Thymus (tissue), 11 donors: ENCODE results near the gene ITGB8. TPM values are rescaled to one million over a fixed set of nuclear protein-coding genes. Genes with fewer than 3 reads are reported as not detected.
A peak's percentile ranks its signal among the peaks of the same experiment; 100 is the strongest.

Experiments
- DNase-seq, 9 donors: peaks; one replicate each; pipeline ENCODE4 v3.0.0-alpha.2; 2013; ENCODE audit warnings: low spot score in 9 of 9, low read depth in 6 of 9, missing footprints in 1 of 9
- H3K27ac ChIP-seq, 2 donors: one replicate each; pipeline ENCODE4 v1.5.1; 2013; ENCODE audit warnings: control low read depth in 1 of 2, low read depth in 1 of 2, low read length in 1 of 2, mild to moderate bottlenecking in 1 of 2, moderate library complexity in 1 of 2
- H3K27me3 ChIP-seq, 2 donors: one replicate each; pipeline ENCODE4 v1.5.1; 2013; ENCODE audit warnings: low read length in 1 of 2; ENCODE audit not compliant: control insufficient read depth in 2 of 2, insufficient read depth in 1 of 2
- H3K36me3 ChIP-seq, 2 donors: one replicate each; pipeline ENCODE4 v1.5.1; 2013; ENCODE audit warnings: low read length in 1 of 2, mild to moderate bottlenecking in 1 of 2, moderate library complexity in 1 of 2; ENCODE audit not compliant: control insufficient read depth in 2 of 2, insufficient read depth in 2 of 2
- H3K4me1 ChIP-seq, 2 donors: one replicate each; pipeline ENCODE4 v1.5.1; 2013; ENCODE audit warnings: low read length in 2 of 2; ENCODE audit not compliant: control insufficient read depth in 2 of 2, insufficient read depth in 2 of 2
- H3K4me3 ChIP-seq, 2 donors: one replicate each; pipeline ENCODE4 v1.5.1; 2013; ENCODE audit warnings: low read length in 2 of 2, control low read depth in 1 of 2, mild to moderate bottlenecking in 1 of 2
- H3K9me3 ChIP-seq, 2 donors: one replicate each; pipeline ENCODE4 v1.5.1; 2013; ENCODE audit warnings: low read length in 1 of 2, mild to moderate bottlenecking in 1 of 2; ENCODE audit not compliant: control insufficient read depth in 2 of 2, insufficient read depth in 1 of 2
- WGBS: extraction: QIAGEN DNeasy Blood & Tissue Kit; methylation state at CpG from one replicate; pipeline ENCODE4 v1.1.7; 2013; 5-methylcytosine and 5-hydroxymethylcytosine counted together
- polyA plus RNA-seq: library from polyadenylated mRNA; stranded (reverse); fragments of 200-250 nt; gene quantifications from one replicate; pipeline ENCODE4 v1.2.3, GENCODE V29; 2013
- total RNA-seq: library from RNA; stranded (reverse); fragments of 120-200 nt; gene quantifications from one replicate; pipeline ENCODE4 v1.2.4, GENCODE V29; 2013
- donor health status: healthy.

The ITGB8 gene
- total and polyA plus RNA-seq, 2 donors: 2.3 to 2.6 TPM

DNA sequence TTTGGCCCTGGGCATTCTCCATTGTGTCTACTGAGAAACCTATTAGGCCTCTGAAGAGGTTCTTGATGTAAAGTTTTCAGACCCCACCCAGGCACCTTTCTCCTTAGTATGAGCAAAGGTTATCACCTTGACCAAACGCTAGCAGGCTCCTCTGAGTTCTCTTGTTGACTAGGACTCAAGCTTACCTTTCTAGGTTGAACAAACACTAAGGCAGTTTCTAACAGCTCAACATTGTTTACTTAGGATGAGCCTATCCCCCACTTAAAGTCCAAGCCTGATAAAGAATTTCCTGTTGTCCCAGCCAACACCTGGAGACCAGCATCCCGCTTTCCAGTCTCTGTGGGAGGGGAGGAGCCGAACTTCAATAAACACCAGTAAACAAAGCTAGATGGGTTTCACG lies 26.3 kb upstream of the ITGB8 start:
- H3K36me3 ChIP-seq: no peaks in the 10 kb centered on the region
- no peak overlapping the region for H3K27ac ChIP-seq
- no peak overlapping the region for H3K4me3 ChIP-seq
- no peak for DNase-seq
- no peaks in the 10 kb centered on the region for H3K4me1 ChIP-seq
- no peaks in the 10 kb centered on the region for H3K9me3 ChIP-seq
- 97% methylated on average over 4 of the region's 4 CpGs for WGBS
- H3K27me3 ChIP-seq: no peaks in the 10 kb centered on the region

GRCh38 chr7:20305726-20306125 lies 25.0 kb upstream of the ITGB8 start:
- no peak overlapping the region for H3K27ac ChIP-seq
- WGBS: 90% methylated on average over 1 of the region's 1 CpG
- H3K27me3 ChIP-seq: no peaks in the 10 kb centered on the region
- no peak overlapping the region for H3K4me3 ChIP-seq
- no peak for DNase-seq
- H3K4me1 ChIP-seq: no peaks in the 10 kb centered on the region
- no peaks in the 10 kb centered on the region for H3K9me3 ChIP-seq
- no peaks in the 10 kb centered on the region for H3K36me3 ChIP-seq

DNA sequence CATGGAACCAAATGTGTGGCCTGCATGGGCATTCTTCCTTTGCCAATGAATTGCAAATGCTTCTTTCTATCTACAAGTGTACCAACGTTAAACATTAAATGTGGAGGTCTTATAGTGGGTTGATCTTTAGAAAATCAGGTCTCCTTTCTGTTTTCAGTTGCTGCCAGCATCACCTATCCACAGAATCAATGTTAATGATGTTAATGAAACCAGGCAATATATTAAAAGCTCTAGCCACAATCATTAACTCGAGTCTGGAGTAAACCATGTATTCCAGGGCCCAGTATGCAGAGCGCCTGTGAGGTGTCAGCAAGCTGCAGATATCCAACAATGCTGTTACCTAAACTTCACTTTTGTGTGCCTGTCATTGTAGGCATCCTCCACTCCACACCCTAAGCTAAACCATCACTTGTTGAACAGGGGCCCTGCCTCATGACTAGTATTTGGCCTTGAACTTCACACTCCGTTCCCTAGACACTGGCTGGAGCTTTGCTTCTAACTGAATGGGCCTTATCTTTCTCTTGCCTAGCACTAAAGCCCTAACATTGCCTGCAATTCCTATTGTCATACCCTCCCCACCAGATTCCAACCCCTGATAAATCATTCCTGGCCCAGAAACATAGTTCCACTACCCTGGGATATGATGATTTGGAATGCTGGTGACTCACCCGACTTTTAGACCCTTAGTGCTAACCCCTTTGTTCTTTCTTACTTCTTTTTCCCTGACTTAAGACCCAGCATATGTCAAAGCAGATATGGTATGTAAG lies 24.3 kb upstream of the ITGB8 start:
- DNase-seq: no peak
- Histone ChIP-seq H3K36me3 (no peaks in the 10 kb centered on the region), H3K4me1 (no peaks in the 10 kb centered on the region), H3K9me3 (no peaks in the 10 kb centered on the region), H3K4me3 (no peak overlapping the region), H3K27ac (no peak overlapping the region), H3K27me3 (no peaks in the 10 kb centered on the region)
- WGBS: 98% methylated on average over 5 of the region's 5 CpGs

DNA sequence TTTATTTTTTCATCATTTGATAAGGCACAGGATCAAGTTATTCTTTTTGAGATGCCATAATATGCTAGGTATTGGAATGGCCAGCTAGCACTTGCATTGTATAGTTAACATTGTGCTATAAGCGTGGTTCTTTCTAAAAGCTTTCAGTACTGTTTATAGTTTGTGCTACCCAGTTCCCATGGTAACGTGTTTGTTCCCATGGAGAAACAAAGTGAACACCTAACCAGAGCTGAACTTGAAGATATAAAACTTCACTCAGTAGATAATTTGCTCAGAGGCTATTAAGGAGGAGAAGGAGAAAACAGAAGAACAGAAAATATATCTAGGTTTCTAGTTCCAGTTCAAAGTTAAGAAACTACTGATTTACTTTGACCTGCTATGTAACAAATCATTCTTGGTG lies 23.6 kb upstream of the ITGB8 start:
- H3K9me3 ChIP-seq: no peaks in the 10 kb centered on the region
- H3K4me3 ChIP-seq: no peak overlapping the region
- peak in 1 of 9 donors; percentile 32 for DNase-seq
- WGBS: 92% methylated on average over 2 of the region's 2 CpGs
- no peak overlapping the region for H3K27ac ChIP-seq
- no peaks in the 10 kb centered on the region for H3K36me3 ChIP-seq
- no peaks in the 10 kb centered on the region for H3K27me3 ChIP-seq
- H3K4me1 ChIP-seq: no peaks in the 10 kb centered on the region

DNA sequence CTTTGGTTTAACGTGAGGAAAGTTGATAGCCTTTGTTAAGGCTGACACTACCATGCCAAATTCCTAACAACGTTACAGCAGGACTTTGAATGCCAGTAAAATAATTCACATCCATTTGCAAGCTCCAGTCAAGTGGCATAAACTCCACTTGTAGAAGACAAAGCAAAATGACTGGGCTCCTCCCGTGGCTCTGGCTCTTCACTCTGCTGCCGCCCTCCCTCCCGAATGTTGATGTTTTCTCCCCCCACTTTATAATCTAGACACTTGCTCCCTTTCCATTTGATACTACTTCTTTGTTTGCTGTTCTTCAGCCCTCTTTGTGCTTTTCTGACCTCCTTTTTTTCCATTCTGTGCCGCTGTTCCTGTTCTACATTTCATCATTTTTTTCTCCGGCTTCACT lies 22.8 kb upstream of the ITGB8 start:
- Histone ChIP-seq H3K27ac (no peak overlapping the region), H3K4me3 (no peak overlapping the region), H3K27me3 (no peaks in the 10 kb centered on the region), H3K4me1 (no peaks in the 10 kb centered on the region), H3K36me3 (no peaks in the 10 kb centered on the region), H3K9me3 (no peaks in the 10 kb centered on the region)
- WGBS: 97% methylated on average over 7 of the region's 7 CpGs
- no peak for DNase-seq

DNA sequence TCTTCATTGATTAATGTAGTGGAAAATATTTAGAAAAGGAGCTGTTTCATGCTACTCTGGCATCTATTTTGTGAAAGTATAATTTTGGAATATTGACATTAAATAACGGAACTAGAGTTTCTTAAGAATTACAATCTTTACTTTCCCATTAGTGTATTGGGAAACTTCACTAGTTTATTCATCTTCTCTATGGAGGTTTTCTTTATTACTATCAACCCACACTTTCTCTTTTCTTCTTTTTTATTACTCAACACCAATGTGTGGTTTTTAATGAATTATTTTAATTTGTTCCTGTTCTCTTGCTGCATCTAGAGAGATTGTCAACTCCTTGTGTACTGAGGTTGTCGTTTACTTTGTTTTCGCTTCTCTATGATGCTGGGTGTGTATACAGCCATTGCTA lies 20.4 kb upstream of the ITGB8 start:
- no peak for DNase-seq
- Histone ChIP-seq H3K36me3 (no peaks in the 10 kb centered on the region), H3K4me1 (no peaks in the 10 kb centered on the region), H3K9me3 (no peaks in the 10 kb centered on the region), H3K4me3 (no peak overlapping the region), H3K27ac (no peak overlapping the region), H3K27me3 (no peaks in the 10 kb centered on the region)
- WGBS: 96% methylated on average over 3 of the region's 3 CpGs

DNA sequence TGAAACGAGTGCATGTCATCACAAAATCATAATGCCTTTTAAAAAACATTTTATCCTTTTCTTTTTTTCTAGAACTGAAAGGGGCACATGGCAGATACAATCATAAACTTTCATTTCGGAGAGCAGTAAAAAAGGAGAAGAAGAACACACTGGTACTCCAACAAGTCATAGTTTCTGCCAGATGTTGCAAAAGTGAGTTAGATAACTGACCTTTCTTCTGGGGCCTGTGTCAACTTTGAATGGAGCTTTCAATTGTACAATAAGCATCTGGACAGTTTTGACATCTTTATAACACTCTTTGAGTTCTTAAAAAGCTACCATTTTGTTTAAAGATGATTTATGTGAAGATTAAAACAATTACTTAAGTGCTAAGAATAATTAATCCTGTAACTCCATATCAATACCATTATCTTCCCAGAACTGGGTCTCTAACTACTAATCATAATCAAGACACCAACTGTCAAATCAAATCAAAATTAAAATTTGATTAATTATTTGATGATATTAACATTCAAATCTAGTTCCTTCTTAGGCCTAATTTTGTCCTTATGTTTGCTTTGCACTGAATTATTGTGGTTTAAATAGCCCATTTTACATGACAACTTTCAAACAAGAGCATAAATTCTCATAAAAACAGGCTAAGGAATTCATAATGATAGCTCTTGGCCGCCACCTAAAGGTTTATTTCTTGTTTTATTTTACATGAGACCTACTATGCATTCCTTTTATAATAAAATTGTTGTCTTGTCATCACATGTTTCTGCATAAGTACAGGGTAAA lies 19.5 kb upstream of the ITGB8 start:
- Histone ChIP-seq H3K4me3 (no peak overlapping the region), H3K27me3 (no peaks in the 10 kb centered on the region), H3K4me1 (no peaks in the 10 kb centered on the region), H3K9me3 (no peaks in the 10 kb centered on the region), H3K36me3 (no peaks in the 10 kb centered on the region), H3K27ac (no peak overlapping the region)
- peak in 4 of 9 donors; percentile 9 to 45 (median 20) for DNase-seq
- WGBS: 78% methylated on average over 3 of the region's 3 CpGs

DNA sequence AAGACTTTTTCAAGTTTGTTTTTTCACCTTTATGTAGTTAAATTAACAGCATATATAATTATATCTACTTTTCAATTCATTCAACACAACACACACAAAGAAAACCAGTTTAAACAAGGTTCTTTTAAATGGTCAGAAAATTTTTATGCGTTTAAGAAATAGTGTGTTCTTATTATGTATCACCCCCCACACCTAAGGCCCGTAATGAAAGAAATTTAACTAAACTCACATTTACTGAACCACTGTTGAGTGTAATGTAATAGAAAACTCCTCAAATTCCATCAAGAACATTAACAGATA lies 19.0 kb upstream of the ITGB8 start:
- Histone ChIP-seq H3K27me3 (no peaks in the 10 kb centered on the region), H3K36me3 (no peaks in the 10 kb centered on the region), H3K27ac (no peak overlapping the region), H3K9me3 (no peaks in the 10 kb centered on the region), H3K4me3 (no peak overlapping the region), H3K4me1 (no peaks in the 10 kb centered on the region)
- DNase-seq: no peak
- WGBS: 100% methylated on average over 2 of the region's 2 CpGs

DNA sequence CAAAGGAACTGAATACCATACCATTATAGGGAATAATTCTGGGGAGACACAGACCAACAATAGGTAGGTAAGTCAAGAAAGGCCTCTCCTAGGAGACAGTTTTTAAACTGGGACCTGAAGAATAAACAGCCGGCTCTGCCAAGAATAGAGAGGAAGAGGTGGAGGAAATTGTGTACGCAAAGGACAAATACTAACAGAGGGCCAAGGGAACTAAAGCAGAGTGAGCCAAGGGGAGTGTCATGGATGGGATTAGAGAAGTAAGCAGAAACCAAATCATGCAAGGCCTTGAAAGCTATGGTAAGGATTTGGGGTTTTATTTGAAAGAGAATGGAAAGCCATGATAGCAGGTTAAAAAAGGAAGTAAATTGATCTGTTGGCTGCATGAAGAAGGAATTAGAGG lies 18.1 kb upstream of the ITGB8 start:
- Histone ChIP-seq H3K36me3 (no peaks in the 10 kb centered on the region), H3K27ac (no peak overlapping the region), H3K4me1 (no peaks in the 10 kb centered on the region), H3K27me3 (no peaks in the 10 kb centered on the region), H3K9me3 (no peaks in the 10 kb centered on the region), H3K4me3 (no peak overlapping the region)
- no peak for DNase-seq
- WGBS: 86% methylated on average over 2 of the region's 2 CpGs
